GM19023 (cell line): Measurements from ENCODE around the gene RPL10A.
"Not testable (repeated sequence)": the region's sequence is repeated elsewhere in the genome, so short reads cannot be mapped to it uniquely, and the experiment has no call there.

Source experiments
- ATAC-seq: cut with Tn5 transposase; IDR thresholded peaks from one replicate; pipeline ENCODE4 v1.9.1; 2021; ENCODE audit warnings: mild to moderate bottlenecking, moderate library complexity; ENCODE audit not compliant: unreplicated experiment

The RPL10A gene

GRCh38 chr6:35508027-35508426 lies 39.8 kb downstream of the RPL10A start:
- ATAC-seq: no peak

DNA sequence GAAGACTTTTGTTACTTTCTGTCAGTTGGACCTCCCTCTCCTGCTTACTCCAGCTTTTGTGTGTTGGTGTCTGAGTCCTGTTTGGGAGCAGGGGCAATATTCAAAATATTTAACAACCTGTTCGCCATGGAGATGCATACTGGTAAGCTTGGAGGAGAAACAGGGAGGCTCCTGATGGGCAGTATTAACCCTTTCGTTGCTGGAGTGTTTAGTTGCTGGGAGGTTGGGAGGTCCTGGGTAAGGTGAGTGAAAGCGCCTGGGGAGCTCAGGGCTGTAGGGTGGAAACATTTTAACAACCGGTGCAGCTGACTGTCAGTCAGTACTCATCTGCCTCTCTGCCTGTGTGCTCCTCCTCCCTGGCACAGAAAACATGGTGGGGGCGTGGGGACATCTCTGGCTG lies 40.3 kb downstream of the RPL10A start:
- no peak for ATAC-seq

- no peak for ATAC-seq
Measured at GRCh38 chr6:35510916-35511561, 42.8 kb downstream of the RPL10A start.

DNA sequence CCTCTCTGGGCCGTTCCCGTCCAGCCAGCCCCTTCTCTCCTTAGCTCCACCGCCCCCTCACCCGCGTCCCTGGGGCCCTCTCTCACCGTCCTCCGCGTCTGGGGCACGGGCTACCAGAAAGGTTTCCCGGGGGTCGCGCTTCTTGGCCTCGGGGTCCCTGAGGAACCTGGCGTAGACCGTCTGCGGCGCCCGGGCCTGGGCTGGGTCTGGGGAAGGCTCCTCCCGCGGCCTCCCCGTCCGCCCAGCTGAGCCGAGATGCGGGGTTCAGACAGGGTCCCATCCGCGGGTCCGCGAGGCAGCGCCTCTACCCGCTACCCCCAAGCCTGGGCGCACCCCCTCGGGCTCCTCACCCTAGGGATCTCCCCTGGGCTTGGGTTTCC lies 43.4 kb downstream of the RPL10A start:
- ATAC-seq: no peak

DNA sequence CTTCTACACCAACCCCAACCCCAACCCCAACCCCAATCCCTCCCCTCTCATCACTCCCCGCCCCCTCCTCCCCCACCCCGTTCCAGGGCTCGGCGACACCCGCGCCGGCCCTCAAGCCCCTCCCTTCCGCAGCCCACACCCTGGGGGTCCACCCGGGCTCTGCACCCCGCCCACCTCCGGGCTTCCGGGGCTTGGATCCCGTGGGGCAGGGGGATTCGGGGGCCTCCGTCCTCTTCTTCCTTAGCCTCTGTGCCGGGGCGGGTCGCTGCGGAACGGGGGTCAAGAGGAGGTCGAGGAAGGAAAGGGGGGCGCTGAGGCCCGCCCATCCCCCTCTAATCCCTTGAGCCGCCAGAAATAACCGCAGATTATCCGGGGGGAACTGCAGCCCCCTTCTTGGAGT lies 43.8 kb downstream of the RPL10A start:
- no peak for ATAC-seq

GRCh38 chr6:35512740-35513139 lies 44.5 kb downstream of the RPL10A start, which contains the start of gene TULP1:
TULP1 (minus strand) TSS chr6:35512896; CDS start chr6:35512858, 38 bp downstream.
- ATAC-seq: no peak

DNA sequence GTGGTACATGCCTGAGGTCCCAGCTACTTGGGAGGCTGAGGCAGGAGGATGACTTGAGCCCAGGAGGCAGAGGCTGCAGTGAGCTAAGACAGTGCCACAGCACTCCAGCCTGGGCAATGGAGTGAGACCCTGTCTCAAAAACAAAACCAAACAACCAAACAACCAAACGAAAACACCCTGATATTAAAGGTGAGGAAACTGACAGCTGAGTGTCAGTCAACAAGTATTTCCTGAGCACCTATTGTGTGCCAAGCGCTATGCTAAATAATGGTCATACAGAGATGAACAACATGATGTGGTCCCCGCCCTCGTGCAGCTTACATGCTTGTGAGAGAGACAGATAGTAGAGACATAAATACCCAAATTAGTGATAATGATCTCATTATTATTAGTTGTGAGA lies 46.4 kb downstream of the RPL10A start:
- no peak for ATAC-seq

DNA sequence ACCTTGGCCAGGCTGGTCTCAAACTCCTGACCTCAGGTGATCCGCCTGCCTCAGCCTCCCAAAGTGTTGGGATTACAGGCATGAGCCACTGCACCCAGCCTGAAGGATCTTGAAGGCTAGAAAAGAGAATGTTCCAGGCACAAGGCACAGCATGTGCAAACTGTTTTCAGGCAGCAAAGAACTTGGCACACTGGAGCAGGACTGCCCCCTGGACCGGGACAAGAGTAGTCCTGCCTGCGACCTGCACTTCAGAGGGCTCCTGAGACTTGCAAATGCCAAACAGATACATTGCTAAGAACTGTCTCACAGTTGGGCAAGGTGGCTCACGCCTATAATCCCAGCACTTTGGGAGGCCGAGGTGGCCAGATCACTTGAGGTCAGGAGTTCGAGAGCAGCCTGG lies 47.7 kb downstream of the RPL10A start:
- not testable (repeated sequence) for ATAC-seq

DNA sequence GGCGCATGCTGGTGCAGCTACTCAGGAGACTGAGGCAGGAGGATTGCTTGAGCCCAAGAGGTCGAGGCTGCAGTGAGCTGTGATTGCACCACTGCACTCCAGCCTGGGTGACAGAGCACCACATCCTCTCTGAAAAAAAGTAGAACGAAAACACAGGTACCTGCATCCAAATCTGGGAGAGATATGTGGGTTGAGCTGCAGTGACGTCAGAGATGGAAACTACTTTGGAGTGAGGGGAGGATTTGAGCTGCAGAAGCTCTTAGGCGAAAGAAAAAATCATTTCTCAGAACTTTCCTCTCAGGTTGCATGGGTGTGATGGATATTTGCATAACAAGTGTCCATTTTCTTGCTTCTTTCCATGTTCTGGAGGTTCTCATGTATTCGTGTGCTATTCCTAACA lies 48.5 kb downstream of the RPL10A start:
- ATAC-seq: no peak

DNA sequence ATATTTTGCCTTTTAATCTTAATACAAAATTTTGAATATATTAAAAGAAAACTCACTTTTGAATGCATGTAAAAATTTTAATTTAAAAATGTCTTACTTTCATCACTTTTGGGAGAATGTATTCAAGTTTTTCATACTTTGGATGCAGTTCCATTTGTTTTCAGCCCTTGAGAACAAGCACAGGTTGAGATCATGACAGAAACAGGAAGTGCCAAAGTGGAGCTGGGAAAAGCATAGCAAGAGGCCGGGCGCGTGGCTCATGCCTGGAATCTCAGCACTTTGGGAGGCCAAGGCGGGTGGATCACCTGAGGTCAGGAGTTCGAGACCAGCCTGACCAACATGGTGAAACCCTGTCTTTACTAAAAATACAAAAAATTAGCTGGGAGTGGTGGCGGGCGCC lies 49.8 kb downstream of the RPL10A start:
- not testable (repeated sequence) for ATAC-seq

DNA sequence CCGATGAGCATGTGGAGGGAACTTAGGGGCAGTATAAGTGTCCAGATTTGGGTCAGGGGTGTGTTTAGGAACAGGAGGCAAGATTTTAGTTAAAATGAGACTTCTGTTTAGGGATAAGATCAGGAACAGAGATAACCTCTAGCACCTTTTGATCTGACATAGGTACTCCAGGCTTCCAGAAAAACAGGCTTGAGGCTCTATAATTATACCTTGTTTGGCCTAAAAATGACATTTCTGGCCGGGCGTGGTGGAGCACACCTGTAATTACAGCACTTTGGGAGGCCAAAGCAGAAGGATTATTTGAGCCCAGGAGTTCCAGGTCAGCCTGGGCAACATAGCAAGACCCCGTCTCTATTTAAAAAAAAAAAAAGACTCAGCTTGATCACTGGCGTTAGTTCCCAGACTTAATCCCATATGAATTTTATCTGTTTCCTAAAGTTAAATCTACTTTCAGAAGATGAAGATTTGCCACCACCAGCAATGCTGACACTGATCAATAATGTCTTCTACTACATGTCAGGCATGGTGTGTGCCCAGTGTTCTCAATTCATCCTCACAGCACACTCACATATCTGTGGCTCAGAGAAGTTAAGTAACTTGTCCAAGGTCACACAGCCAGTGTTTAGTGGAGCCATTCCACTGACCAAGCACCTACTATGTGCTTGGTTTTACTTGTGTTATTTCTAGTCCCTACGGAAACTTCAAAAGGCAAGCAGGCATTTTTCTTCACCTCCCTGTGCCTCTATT lies 50.5 kb downstream of the RPL10A start:
- no peak for ATAC-seq

DNA sequence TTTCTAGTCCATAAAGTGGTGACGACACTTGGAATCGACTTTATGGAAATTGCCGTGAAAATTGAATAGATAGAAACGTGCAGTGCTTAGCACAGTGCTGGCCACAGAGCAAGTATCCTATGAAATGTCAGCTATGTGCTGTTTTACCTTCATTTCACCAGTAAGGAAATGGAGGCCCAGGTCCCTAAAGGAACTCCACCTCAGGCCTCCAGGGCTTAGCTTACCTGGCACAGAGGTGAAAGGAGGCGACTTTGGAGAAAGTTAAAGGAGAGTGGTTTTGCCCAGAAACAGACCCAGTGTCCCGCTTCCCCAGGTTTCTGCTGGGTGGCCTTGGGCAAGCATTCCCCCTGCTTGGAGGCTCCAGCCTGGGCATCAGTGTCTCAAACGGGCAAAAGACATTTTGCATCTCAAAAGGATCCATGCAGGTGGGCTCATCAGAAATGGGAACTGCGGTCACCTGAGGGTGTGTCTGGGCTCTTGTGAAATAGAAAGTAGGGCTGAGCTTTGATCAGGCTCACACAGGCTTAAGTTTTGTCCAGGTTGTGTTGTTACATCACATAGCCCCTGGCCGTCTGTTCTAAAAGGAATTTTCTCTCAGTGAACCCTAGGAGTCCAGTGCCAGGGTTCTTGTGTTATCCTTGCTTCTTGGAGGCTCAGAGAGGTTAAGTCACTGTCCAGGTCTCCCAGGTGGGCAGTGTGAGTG lies 51.3 kb downstream of the RPL10A start:
- ATAC-seq: no peak
